Measurements from ENCODE around the gene F8A1. TPM values are rescaled to one million over a fixed set of nuclear protein-coding genes. Genes with fewer than 3 reads are reported as not detected.
"Not testable (repeated sequence)": the region's sequence is repeated elsewhere in the genome, so short reads cannot be mapped to it uniquely, and the experiment has no call there.

F8A1 gene
- total and polyA plus RNA-seq, 8 donors: 7.4 to 24.0 (median 15.3) TPM

- TF ChIP-seq, protein P1, sequence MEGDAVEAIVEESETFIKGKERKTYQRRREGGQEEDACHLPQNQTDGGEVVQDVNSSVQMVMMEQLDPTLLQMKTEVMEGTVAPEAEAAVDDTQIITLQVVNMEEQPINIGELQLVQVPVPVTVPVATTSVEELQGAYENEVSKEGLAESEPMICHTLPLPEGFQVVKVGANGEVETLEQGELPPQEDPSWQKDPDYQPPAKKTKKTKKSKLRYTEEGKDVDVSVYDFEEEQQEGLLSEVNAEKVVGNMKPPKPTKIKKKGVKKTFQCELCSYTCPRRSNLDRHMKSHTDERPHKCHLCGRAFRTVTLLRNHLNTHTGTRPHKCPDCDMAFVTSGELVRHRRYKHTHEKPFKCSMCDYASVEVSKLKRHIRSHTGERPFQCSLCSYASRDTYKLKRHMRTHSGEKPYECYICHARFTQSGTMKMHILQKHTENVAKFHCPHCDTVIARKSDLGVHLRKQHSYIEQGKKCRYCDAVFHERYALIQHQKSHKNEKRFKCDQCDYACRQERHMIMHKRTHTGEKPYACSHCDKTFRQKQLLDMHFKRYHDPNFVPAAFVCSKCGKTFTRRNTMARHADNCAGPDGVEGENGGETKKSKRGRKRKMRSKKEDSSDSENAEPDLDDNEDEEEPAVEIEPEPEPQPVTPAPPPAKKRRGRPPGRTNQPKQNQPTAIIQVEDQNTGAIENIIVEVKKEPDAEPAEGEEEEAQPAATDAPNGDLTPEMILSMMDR (IDR thresholded peaks at IDR 0.05): no peak
- Histone ChIP-seq H3K36me3 (no peaks in the 10 kb centered on the region), H3K4me1 (no peaks in the 10 kb centered on the region), H3K9me3 (no peaks in the 10 kb centered on the region), H3K27ac (no peak overlapping the region), H3K27me3 (no peaks in the 10 kb centered on the region), H3K4me3 (no peak overlapping the region)
- intact Hi-C loops (cut with DNase I): no loop called here
- no peak for DNase-seq
- 59 to 90% methylated on average over 3 of the region's 3 CpGs for WGBS, 2 donors
- no peak for ATAC-seq
- FAIRE-seq: no peak
Measured at GRCh38 chrX:154908821-154909220, 22.7 kb downstream of the F8A1 start.

GRCh38 chrX:154910048-154910447 lies 23.9 kb downstream of the F8A1 start:
- intact Hi-C loops (cut with DNase I); H3K9me3 ChIP-seq; DNase-seq; H3K4me3 ChIP-seq; ATAC-seq; FAIRE-seq; H3K27me3 ChIP-seq; H3K4me1 ChIP-seq; H3K27ac ChIP-seq; H3K36me3 ChIP-seq: not testable (repeated sequence)
- 86 to 87% methylated on average over 4 of the region's 4 CpGs for WGBS, 2 donors

- 71 to 87% methylated on average over 11 of the region's 11 CpGs for WGBS, 2 donors
- H3K4me1 ChIP-seq; FAIRE-seq; intact Hi-C loops (cut with DNase I); H3K36me3 ChIP-seq; H3K27me3 ChIP-seq; H3K4me3 ChIP-seq; H3K9me3 ChIP-seq; DNase-seq; ATAC-seq; H3K27ac ChIP-seq: not testable (repeated sequence)
Measured at GRCh38 chrX:154910528-154910927, 24.4 kb downstream of the F8A1 start.

DNA sequence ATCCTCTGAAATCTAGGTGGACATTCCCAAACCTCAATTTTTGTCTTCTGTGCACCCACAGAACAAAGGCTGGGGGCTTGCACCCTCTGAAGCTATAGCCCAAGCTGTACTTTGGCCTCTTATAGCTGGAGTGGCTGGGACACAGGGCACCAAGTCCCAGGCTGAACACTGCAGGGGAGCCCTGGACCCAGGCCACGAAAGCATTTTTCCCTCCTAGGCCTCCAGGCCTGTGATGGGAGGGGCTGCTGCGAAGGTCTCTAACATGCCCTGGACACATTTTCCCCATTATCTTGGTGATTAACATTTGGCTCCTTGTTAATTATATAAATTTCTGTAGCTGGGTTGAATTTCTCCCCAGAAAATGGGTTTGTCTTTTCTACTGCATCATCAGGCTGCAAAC lies 27.9 kb downstream of the F8A1 start:
- DNase-seq: no peak
- WGBS, 2 donors: 51 to 92% methylated on average over 2 of the region's 2 CpGs
- Histone ChIP-seq H3K27me3 (no peaks in the 10 kb centered on the region), H3K4me3 (no peak overlapping the region), H3K36me3 (no peaks in the 10 kb centered on the region), H3K9me3 (no peaks in the 10 kb centered on the region), H3K4me1 (no peaks in the 10 kb centered on the region), H3K27ac (no peak overlapping the region)
- TF ChIP-seq, protein P1 (IDR thresholded peaks at IDR 0.05): no peak
- intact Hi-C loops (cut with DNase I): no loop called here
- FAIRE-seq: no peak
- ATAC-seq: no peak

- Histone ChIP-seq H3K36me3 (no peaks in the 10 kb centered on the region), H3K4me3 (peak overlapping the region in 1 of 4 donors; percentile 13), H3K4me1 (no peaks in the 10 kb centered on the region), H3K9me3 (no peaks in the 10 kb centered on the region), H3K27me3 (no peaks in the 10 kb centered on the region), H3K27ac (no peak overlapping the region)
- TF ChIP-seq, protein P1 (IDR thresholded peaks at IDR 0.05): peak in 2 of 4 donors; percentile 37 to 41
- DNase-seq (peak in 4 of 6 donors; percentile 32 to 59 (median 34)), ATAC-seq (peak in 3 of 4 donors; percentile 85 to 93 (median 90)), FAIRE-seq (peak; percentile 90)
- WGBS, 2 donors: 7 to 17% methylated on average over 5 of the region's 5 CpGs
- intact Hi-C loops (cut with DNase I): no loop called here
Measured at GRCh38 chrX:154918060-154918483, 31.9 kb downstream of the F8A1 start.

- H3K4me1 ChIP-seq; H3K36me3 ChIP-seq; FAIRE-seq; H3K27ac ChIP-seq; H3K4me3 ChIP-seq; H3K27me3 ChIP-seq; H3K9me3 ChIP-seq; ATAC-seq; intact Hi-C loops (cut with DNase I): not testable (repeated sequence)
- peak in 1 of 6 donors; percentile 18 for DNase-seq
- WGBS, 2 donors: 76 to 89% methylated on average over 5 of the region's 5 CpGs
Measured at GRCh38 chrX:154924771-154925170, 38.6 kb downstream of the F8A1 start.

Small RNAs within 50 kb of the gene (microRNA-seq; reads per million reads assigned to microRNA genes)
- gene MIR1184-1: 0 reads per million in 2 donors

Other genes starting within 250 kb of the F8A1 start
- not detected for gene CTAG2, start 232.8 kb upstream of the F8A1 start, total RNA-seq
- gene CTAG2, start 232.8 kb upstream of the F8A1 start, polyA plus RNA-seq: 1 to 10 TPM in 1 of 2 donors, not detected in 1; 1.2 TPM
- gene GAB3, start 135.3 kb upstream of the F8A1 start, total RNA-seq: 1 to 10 TPM; 1.2 to 4.0 (median 1.4) TPM
- 1 to 10 TPM; 1.2 to 2.7 TPM for gene GAB3, start 135.3 kb upstream of the F8A1 start, polyA plus RNA-seq
- gene DKC1, start 123.5 kb upstream of the F8A1 start, total RNA-seq: 10 to 100 TPM; 16.8 to 31.4 (median 25.0) TPM
- gene DKC1, start 123.5 kb upstream of the F8A1 start, polyA plus RNA-seq: 10 to 100 TPM; 16.8 to 26.5 TPM
- gene MPP1, start 80.9 kb upstream of the F8A1 start, total RNA-seq: 10 to 100 TPM; 15.8 to 27.2 (median 21.4) TPM
- gene MPP1, start 80.9 kb upstream of the F8A1 start, polyA plus RNA-seq: 10 to 100 TPM; 24.8 to 80.3 TPM
- not detected for gene SMIM9, start 51.7 kb upstream of the F8A1 start, total RNA-seq
- gene SMIM9, start 51.7 kb upstream of the F8A1 start, polyA plus RNA-seq: not detected
- 10 to 100 TPM in 2 of 6 donors, 1 to 10 TPM in 4; 5.5 to 22.0 (median 8.7) TPM for gene F8, start 136.4 kb downstream of the F8A1 start, total RNA-seq
- gene F8, start 136.4 kb downstream of the F8A1 start, polyA plus RNA-seq: 1 to 10 TPM; 2.5 to 9.2 TPM
- gene FUNDC2, start 140.5 kb downstream of the F8A1 start, total RNA-seq: 10 to 100 TPM; 50.3 to 74.6 (median 70.2) TPM
- gene FUNDC2, start 140.5 kb downstream of the F8A1 start, polyA plus RNA-seq: 10 to 100 TPM; 75.7 to 88.1 TPM
- 1 to 10 TPM; 2.6 to 5.0 (median 3.1) TPM for gene CMC4, start 184.8 kb downstream of the F8A1 start, total RNA-seq
- gene CMC4, start 184.8 kb downstream of the F8A1 start, polyA plus RNA-seq: 10 to 100 TPM; 10.8 to 16.6 TPM
- 10 to 100 TPM; 10.9 to 18.3 (median 15.5) TPM for gene MTCP1, start 184.8 kb downstream of the F8A1 start, total RNA-seq
- 10 to 100 TPM; 22.7 to 55.9 TPM for gene MTCP1, start 184.8 kb downstream of the F8A1 start, polyA plus RNA-seq
- gene BRCC3, start 185.2 kb downstream of the F8A1 start, total RNA-seq: 10 to 100 TPM in 2 of 6 donors, 1 to 10 TPM in 4; 7.5 to 13.2 (median 9.2) TPM
- 1 to 10 TPM; 4.6 to 8.2 TPM for gene BRCC3, start 185.2 kb downstream of the F8A1 start, polyA plus RNA-seq

Data from pancreas (tissue), 10 donors.